HG03378 (cell line): ENCODE results near the gene ABLIM2.

Experiments
- ATAC-seq: cut with Tn5 transposase; IDR thresholded peaks from one replicate; pipeline ENCODE4 v1.9.1; 2021; ENCODE audit warnings: mild to moderate bottlenecking, moderate library complexity; ENCODE audit not compliant: unreplicated experiment

The ABLIM2 gene

GRCh38 chr4:7989654-7990053 is 169.0 kb downstream of the ABLIM2 start:
- ATAC-seq: no peak

GRCh38 chr4:7988437-7988836 is 170.2 kb downstream of the ABLIM2 start:
- ATAC-seq: no peak

GRCh38 chr4:7987148-7987989 is 171.2 kb downstream of the ABLIM2 start:
- ATAC-seq: peak; percentile 71

- ATAC-seq: no peak
Measured at GRCh38 chr4:7985891-7986441, 172.6 kb downstream of the ABLIM2 start.

- ATAC-seq: no peak
Measured at GRCh38 chr4:7985072-7985471, 173.5 kb downstream of the ABLIM2 start.

- ATAC-seq: no peak
Measured at GRCh38 chr4:7984286-7984925, 174.2 kb downstream of the ABLIM2 start.

GRCh38 chr4:7983296-7983695 is 175.3 kb downstream of the ABLIM2 start:
- ATAC-seq: no peak

- ATAC-seq: no peak
Measured at GRCh38 chr4:7981738-7982394, 176.7 kb downstream of the ABLIM2 start.

- ATAC-seq: no peak
Measured at GRCh38 chr4:7980036-7980435, 178.6 kb downstream of the ABLIM2 start.

- ATAC-seq: no peak
Measured at GRCh38 chr4:7979652-7979968, 179.0 kb downstream of the ABLIM2 start.

- no peak for ATAC-seq
Measured at GRCh38 chr4:7978907-7979651, 179.5 kb downstream of the ABLIM2 start.

GRCh38 chr4:7978489-7978888 is 180.1 kb downstream of the ABLIM2 start:
- ATAC-seq: no peak

- ATAC-seq: no peak
Measured at GRCh38 chr4:7976634-7977033, 182.0 kb downstream of the ABLIM2 start.

- ATAC-seq: no peak
Measured at GRCh38 chr4:7976025-7976424, 182.6 kb downstream of the ABLIM2 start.

GRCh38 chr4:7974425-7974824 is 184.2 kb downstream of the ABLIM2 start:
- ATAC-seq: no peak

- ATAC-seq: no peak
Measured at GRCh38 chr4:7973545-7973981, 185.1 kb downstream of the ABLIM2 start.

- ATAC-seq: no peak
Measured at GRCh38 chr4:7971881-7972500, 186.6 kb downstream of the ABLIM2 start.

- no peak for ATAC-seq
Measured at GRCh38 chr4:7971159-7971631, 187.4 kb downstream of the ABLIM2 start.

GRCh38 chr4:7970361-7970946 is 188.2 kb downstream of the ABLIM2 start:
- ATAC-seq: no peak
